Measurements from ENCODE around the gene ALK. TPM values are rescaled to one million over a fixed set of nuclear protein-coding genes. Genes with fewer than 3 reads are reported as not detected.

ALK gene
- total RNA-seq, 3 donors from 2014 or later: 0.07 to 2.4 (median 0.09) TPM

- Histone ChIP-seq H3K4me3 (no peak overlapping the region), H3K36me3 (ENCODE audit: low read depth) (no peaks in the 10 kb centered on the region), H3K9me3 (no peaks in the 10 kb centered on the region), H3K4me1 (ENCODE audit: low read depth) (no peaks in the 10 kb centered on the region)
- no peak for TF ChIP-seq CTCF (IDR thresholded peaks at IDR 0.05)
- DNase-seq: no peak
- no peak for ATAC-seq
- intact Hi-C loops (cut with DNase I, micrococcal nuclease): no loop called here
Measured at GRCh38 chr2:29601321-29601720, 320.1 kb downstream of the ALK start.

GRCh38 chr2:29599946-29600345, 321.4 kb downstream of the ALK start:
- Histone ChIP-seq H3K9me3 (no peaks in the 10 kb centered on the region), H3K4me1 (ENCODE audit: low read depth) (no peaks in the 10 kb centered on the region), H3K36me3 (ENCODE audit: low read depth) (no peaks in the 10 kb centered on the region), H3K4me3 (no peak overlapping the region)
- ATAC-seq (no peak), DNase-seq (no peak)
- TF ChIP-seq CTCF (IDR thresholded peaks at IDR 0.05): no peak
- intact Hi-C loops (cut with DNase I, micrococcal nuclease): no loop called here

- Histone ChIP-seq H3K4me3 (no peak overlapping the region), H3K9me3 (no peaks in the 10 kb centered on the region), H3K36me3 (ENCODE audit: low read depth) (no peaks in the 10 kb centered on the region), H3K4me1 (ENCODE audit: low read depth) (no peaks in the 10 kb centered on the region)
- intact Hi-C loops (cut with DNase I, micrococcal nuclease): no loop called here
- ATAC-seq: no peak
- TF ChIP-seq CTCF (IDR thresholded peaks at IDR 0.05): no peak
- no peak for DNase-seq
Measured at GRCh38 chr2:29598978-29599377, 322.4 kb downstream of the ALK start.

- intact Hi-C loops (cut with DNase I, micrococcal nuclease): no loop called here
- no peak for TF ChIP-seq CTCF (IDR thresholded peaks at IDR 0.05)
- H3K9me3 ChIP-seq: no peaks in the 10 kb centered on the region
- no peaks in the 10 kb centered on the region for H3K4me1 ChIP-seq (ENCODE audit: low read depth)
- no peak for ATAC-seq
- H3K36me3 ChIP-seq (ENCODE audit: low read depth): no peaks in the 10 kb centered on the region
- H3K4me3 ChIP-seq: no peak overlapping the region
- no peak for DNase-seq
Measured at GRCh38 chr2:29597035-29597434, 324.4 kb downstream of the ALK start.

GRCh38 chr2:29596584-29596983, 324.8 kb downstream of the ALK start:
- no peak for DNase-seq

More at GRCh38 chr2:29596584-29596983, 324.8 kb downstream of the ALK start:
- intact Hi-C loops (cut with DNase I, micrococcal nuclease): no loop called here
- H3K4me1 ChIP-seq (ENCODE audit: low read depth): no peaks in the 10 kb centered on the region
- no peaks in the 10 kb centered on the region for H3K9me3 ChIP-seq
- no peak for ATAC-seq
- no peaks in the 10 kb centered on the region for H3K36me3 ChIP-seq (ENCODE audit: low read depth)
- no peak overlapping the region for H3K4me3 ChIP-seq
- no peak for TF ChIP-seq CTCF (IDR thresholded peaks at IDR 0.05)

Measured in mucosa of descending colon (tissue), 3 donors.